Measurements from ENCODE around the gene CTNNA3. TPM values are rescaled to one million over a fixed set of nuclear protein-coding genes. Genes with fewer than 3 reads are reported as not detected.

CTNNA3 gene
- total and polyA plus RNA-seq, 2 donors (not counting 3 experiments of a cell fraction or from before 2014, with no cell fraction given), result not detected

- Histone ChIP-seq H3K9ac (replicated peaks; ENCODE audit: extremely low read depth, insufficient read depth, low read length) (no peak overlapping the region), H3K36me3 (ENCODE audit: control insufficient read depth in 2 of 2, extremely low read depth in 1 of 2, insufficient read depth in 2 of 2, low read length in 2 of 2) (no peaks in the 10 kb centered on the region), H3K4me2 (ENCODE audit: insufficient read depth, low read length) (no peak overlapping the region), H3K4me3 (replicated peaks in 1 of 3; ENCODE audit: insufficient read depth in 1 of 3, low read depth in 1 of 3, low read length in 3 of 3) (no peak overlapping the region), H4K20me1 (replicated peaks; ENCODE audit: control insufficient read depth, extremely low read depth, insufficient read depth, low read length) (no peaks in the 10 kb centered on the region), H3K27ac (ENCODE audit: insufficient read depth, low read depth, low read length) (no peak overlapping the region), H3K4me1 (ENCODE audit: control insufficient read depth, extremely low read depth, insufficient read depth, low read length) (no peaks in the 10 kb centered on the region), H2AFZ (ENCODE audit: low read depth, low read length) (no peak overlapping the region), H3K9me1 (replicated peaks; ENCODE audit: control insufficient read depth, extremely low read depth, insufficient read depth, low read length) (no peaks in the 10 kb centered on the region), H3K27me3 (ENCODE audit: control insufficient read depth in 2 of 2, insufficient read depth in 2 of 2, low read length in 2 of 2) (no peaks in the 10 kb centered on the region), H3K9me3 (replicated peaks; ENCODE audit: control insufficient read depth, insufficient read depth, low read length) (no peaks in the 10 kb centered on the region), H3K79me2 (ENCODE audit: control insufficient read depth, insufficient read depth, low read length) (no peaks in the 10 kb centered on the region)
- TF ChIP-seq FOS (IDR thresholded peaks at IDR 0.05; ENCODE audit: borderline replicate concordance, insufficient read depth, low read length) (no peak), POLR2AphosphoS5 (IDR thresholded peaks at IDR 0.05; ENCODE audit: insufficient read depth, low read depth, low read length) (no peak), MYC (IDR thresholded peaks at IDR 0.05; ENCODE audit: low read depth, low read length) (no peak), JUN (IDR thresholded peaks at IDR 0.05; ENCODE audit: borderline replicate concordance, insufficient read depth, insufficient read length, low read depth) (no peak), CTCF (IDR thresholded peaks at IDR 0.05; ENCODE audit: extremely low read depth in 1 of 2, insufficient read depth in 1 of 2, low read depth in 1 of 2, low read length in 2 of 2) (no peak), EZH2 (IDR thresholded peaks at IDR 0.05; ENCODE audit: borderline replicate concordance, low read depth, low read length, severe bottlenecking) (no peak), GATA2 (IDR thresholded peaks at IDR 0.05; ENCODE audit: insufficient read depth, insufficient read length, low read depth, low read length) (no peak), MAX (IDR thresholded peaks at IDR 0.05; ENCODE audit: insufficient read depth, insufficient read length) (no peak), POLR2A (IDR thresholded peaks at IDR 0.05; ENCODE audit: low read depth, low read length) (no peak)
- dilution Hi-C loops (cut with MboI; ENCODE audit: extremely low pct_ligation_motif_present, low sequenced_read_pairs) (no loop called here), intact Hi-C loops (cut with micrococcal nuclease) (no loop called here)
- FAIRE-seq (no peak), DNase-seq (ENCODE audit: low read depth, low spot score) (no peak)
- ChIA-PET CTCF (no interaction called here), POLR2A (no interaction called here)
- BruUV-seq (replicated peaks), result no TSS peak
Observed at GRCh38 chr10:66283064-66283463, 1412.9 kb downstream of the CTNNA3 start.
